H1 (cell line): ENCODE results near the gene CIB2. TPM values are rescaled to one million over a fixed set of nuclear protein-coding genes. Genes with fewer than 3 reads are reported as not detected.

ENCODE experiments used
- CTCF ChIA-PET: fragments of 300-600 bp; sonication (Branson Sonifier 250); formaldehyde crosslinking; loops from one replicate; lab custom pipeline; 2021; ENCODE audit not compliant: partially characterized antibody; lab: Charles Lee
- POLR2A ChIA-PET: fragments of 300-600 bp; sonication (Branson Sonifier 250); formaldehyde crosslinking; loops from one replicate; lab custom pipeline; 2021; ENCODE audit warnings: inconsistent platforms; ENCODE audit not compliant: partially characterized antibody; lab: Charles Lee
- DNase-seq, 2 experiments: peaks; one replicate each; pipeline versions ENCODE4 v3.0.0 to v3.0.0-alpha.2; 2010 to 2022; ENCODE audit warnings: low spot score in 2 of 2, low read depth in 1 of 2, mixed read lengths in 1 of 2
- FAIRE-seq: peaks from 2 replicates; lab custom pipeline; 2011; peaks lifted over from hg19 to GRCh38; lab: Jason Lieb, UNC
- H2AFZ ChIP-seq: 2 replicates; pipeline ENCODE4 v1.8.1; 2012; ENCODE audit warnings: low read length, inconsistent platforms
- H2AK5ac ChIP-seq: 2 replicates; pipeline ENCODE4 v1.6.1; 2013; ENCODE audit warnings: low read depth, low read length
- H2BK120ac ChIP-seq: replicated peaks from 2 replicates; pipeline ENCODE3; 2013; ENCODE audit warnings: low read depth, low read length, inconsistent platforms
- H2BK12ac ChIP-seq: 2 replicates; pipeline ENCODE4 v1.6.1; 2013; ENCODE audit warnings: low read depth, low read length
- H2BK15ac ChIP-seq: 2 replicates; pipeline ENCODE4 v1.6.1; 2013; ENCODE audit warnings: low read length
- H2BK20ac ChIP-seq: 2 replicates; pipeline ENCODE4 v1.6.1; 2013; ENCODE audit warnings: low read length
- H2BK5ac ChIP-seq: 2 replicates; pipeline ENCODE4 v1.6.1; 2013; ENCODE audit warnings: low read depth, low read length
- H3K14ac ChIP-seq: 2 replicates; pipeline ENCODE4 v1.6.1; 2013; ENCODE audit warnings: inconsistent platforms; ENCODE audit not compliant: insufficient read length
- H3K18ac ChIP-seq: 2 replicates; pipeline ENCODE4 v1.6.1; 2013; ENCODE audit warnings: low read length; ENCODE audit errors: extremely low read depth
- H3K23ac ChIP-seq: 2 replicates; pipeline ENCODE4 v1.6.1; 2013; ENCODE audit warnings: inconsistent platforms; ENCODE audit not compliant: insufficient read length
- H3K23me2 ChIP-seq: 2 replicates; pipeline ENCODE4 v1.6.1; 2013; ENCODE audit warnings: low read depth, low read length
- H3K27ac ChIP-seq: 2 replicates; pipeline ENCODE4 v1.6.1; 2011; ENCODE audit warnings: low read depth, low read length, inconsistent platforms
- H3K27me3 ChIP-seq, 4 experiments: replicated peaks in 1 of 4; 1 replicate in 1 of 4; 2 replicates in 3 of 4; pipeline versions ENCODE4 v1.6.1 to v1.8.1; 2011 to 2013; ENCODE audit warnings: low read length in 3 of 4, mild to moderate bottlenecking in 3 of 4, inconsistent platforms in 2 of 4, mixed read lengths in 2 of 4, moderate library complexity in 1 of 4; ENCODE audit not compliant: control insufficient read depth in 3 of 4, insufficient read depth in 3 of 4; ENCODE audit errors: extremely low read depth in 1 of 4
- H3K36me3 ChIP-seq, 4 experiments: 2 replicates each; pipeline versions ENCODE4 v1.6.1 to v1.8.1; 2011 to 2013; ENCODE audit warnings: mild to moderate bottlenecking in 4 of 4, low read length in 3 of 4, moderate library complexity in 2 of 4, control low read depth in 1 of 4, inconsistent platforms in 1 of 4; ENCODE audit not compliant: insufficient read depth in 4 of 4, control insufficient read depth in 2 of 4
- H3K4ac ChIP-seq: replicated peaks from 2 replicates; pipeline ENCODE3; 2013; ENCODE audit warnings: low read length, low read depth, mixed read lengths, inconsistent platforms; ENCODE audit not compliant: insufficient read length
- H3K4me1 ChIP-seq, 4 experiments: replicated peaks in 1 of 4; 1 replicate in 1 of 4; 2 replicates in 3 of 4; pipeline versions ENCODE4 v1.6.1 to v1.8.1; 2011 to 2013; ENCODE audit warnings: low read length in 3 of 4, inconsistent platforms in 2 of 4, mixed read lengths in 1 of 4; ENCODE audit not compliant: insufficient read depth in 4 of 4, control insufficient read depth in 3 of 4
- H3K4me2 ChIP-seq, 2 experiments: 2 replicates each; pipeline versions ENCODE4 v1.6.1 to v1.8.1; 2011 to 2013; ENCODE audit warnings: low read depth in 2 of 2, low read length in 2 of 2, control low read depth in 1 of 2, inconsistent platforms in 1 of 2, mild to moderate bottlenecking in 1 of 2; ENCODE audit not compliant: insufficient read depth in 1 of 2
- H3K4me3 ChIP-seq, 4 experiments: fragments of 200-600, 300-600 bp in 1 of 4; sonication (generic), shearing (Covaris generic), sonication (Bioruptor Twin) in 1 of 4; 2 replicates each; pipeline versions ENCODE4 v1.5.1 to v1.8.1; 2011 to 2016; ENCODE audit warnings: low read length in 4 of 4, low read depth in 3 of 4, control low read depth in 2 of 4, inconsistent platforms in 2 of 4, mild to moderate bottlenecking in 2 of 4, mixed read lengths in 1 of 4, moderate library complexity in 1 of 4; ENCODE audit not compliant: insufficient read depth in 2 of 4; ENCODE audit errors: extremely low read depth in 1 of 4
- H3K56ac ChIP-seq: replicated peaks from 2 replicates; pipeline ENCODE3; 2013; ENCODE audit warnings: low read depth, mild to moderate bottlenecking, mixed read lengths, low read length, inconsistent platforms; ENCODE audit not compliant: insufficient read length
- H3K79me1 ChIP-seq: 2 replicates; pipeline ENCODE4 v1.6.1; 2013; ENCODE audit warnings: low read depth, low read length, control low read depth
- H3K79me2 ChIP-seq, 2 experiments: 2 replicates each; pipeline versions ENCODE4 v1.6.1 to v1.8.1; 2012 to 2013; ENCODE audit warnings: low read length in 2 of 2, mild to moderate bottlenecking in 2 of 2, inconsistent platforms in 1 of 2; ENCODE audit not compliant: insufficient read depth in 2 of 2, control insufficient read depth in 1 of 2
- H3K9ac ChIP-seq, 4 experiments: replicated peaks in 1 of 4; 1 replicate in 1 of 4; 2 replicates in 3 of 4; pipeline versions ENCODE4 v1.6.1 to v1.8.1; 2011 to 2013; ENCODE audit warnings: low read depth in 3 of 4, low read length in 3 of 4, control low read depth in 2 of 4, mild to moderate bottlenecking in 2 of 4, moderate library complexity in 2 of 4, inconsistent platforms in 1 of 4; ENCODE audit errors: extremely low read depth in 1 of 4
- H3K9me3 ChIP-seq, 2 experiments: 2 replicates each; pipeline versions ENCODE4 v1.6.1 to v1.8.1; 2012 to 2013; ENCODE audit warnings: mild to moderate bottlenecking in 2 of 2, moderate library complexity in 2 of 2, control low read depth in 1 of 2, inconsistent platforms in 1 of 2, low read depth in 1 of 2, low read length in 1 of 2, mixed read lengths in 1 of 2; ENCODE audit not compliant: insufficient read depth in 2 of 2
- H4K20me1 ChIP-seq, 2 experiments: replicated peaks in 1 of 2; 2 replicates each; pipeline versions ENCODE3 to v1.8.1; 2011 to 2013; ENCODE audit warnings: inconsistent platforms in 2 of 2, low read length in 2 of 2, mild to moderate bottlenecking in 1 of 2; ENCODE audit not compliant: insufficient read depth in 2 of 2, control insufficient read depth in 1 of 2
- H4K5ac ChIP-seq: 2 replicates; pipeline ENCODE4 v1.6.1; 2013; ENCODE audit warnings: low read length, low read depth, mixed read lengths, inconsistent platforms; ENCODE audit not compliant: insufficient read length
- H4K8ac ChIP-seq: 2 replicates; pipeline ENCODE4 v1.8.0; 2013; ENCODE audit warnings: mild to moderate bottlenecking, moderate library complexity, low read length, inconsistent platforms; ENCODE audit not compliant: insufficient read depth; ENCODE audit errors: extremely low read depth
- H4K91ac ChIP-seq: replicated peaks from 2 replicates; pipeline ENCODE3; 2013; ENCODE audit warnings: low read length, mixed read lengths, inconsistent platforms; ENCODE audit not compliant: insufficient read length
- CBX5 ChIP-seq: fragments of 300-800, 300-1000 bp; sonication (generic); IDR thresholded peaks from 2 replicates; pipeline ENCODE4 v1.7.1; 2016; ENCODE audit warnings: antibody characterized with exemption, low read length, low read depth
- EZH2 ChIP-seq: fragments of 200-600 bp; sonication (generic); IDR thresholded peaks from 2 replicates; pipeline ENCODE4 v1.7.1; 2012; ENCODE audit warnings: low read depth, mild to moderate bottlenecking, moderate library complexity, low read length, inconsistent platforms; ENCODE audit not compliant: severe bottlenecking
- JUN ChIP-seq: IDR thresholded peaks from 2 replicates; pipeline ENCODE4 v1.6.1; 2011; ENCODE audit warnings: low read depth, mild to moderate bottlenecking, improper control_type of control experiment, low read length
- PHF8 ChIP-seq: fragments of 200-600 bp; sonication (generic); conservative IDR thresholded peaks from 2 replicates; pipeline ENCODE4 v1.7.1; 2012; ENCODE audit warnings: low read depth, mild to moderate bottlenecking, inconsistent platforms, low read length, moderate library complexity
- RAD21 ChIP-seq, 2 experiments: IDR thresholded peaks in 1 of 2; conservative IDR thresholded peaks in 1 of 2; 2 replicates each; pipeline ENCODE4 v1.6.1; 2011; ENCODE audit warnings: low read depth in 2 of 2, low read length in 2 of 2, improper control_type of control experiment in 1 of 2, inconsistent platforms in 1 of 2, mild to moderate bottlenecking in 1 of 2, moderate library complexity in 1 of 2
- RNF2 ChIP-seq: fragments of 200-900, 300-1000 bp; sonication (generic); IDR thresholded peaks from 2 replicates; pipeline ENCODE4 v1.7.1; 2016; ENCODE audit warnings: borderline replicate concordance, low read depth, mild to moderate bottlenecking, antibody characterized with exemption, low read length; ENCODE audit not compliant: poor library complexity, severe bottlenecking; ENCODE audit errors: missing control alignments
- RXRA ChIP-seq: IDR thresholded peaks from 2 replicates; pipeline ENCODE4 v1.6.1; 2011; ENCODE audit warnings: low read depth, mild to moderate bottlenecking, low read length, moderate library complexity; ENCODE audit not compliant: insufficient read depth
- SAP30 ChIP-seq: fragments of 300-600 bp; sonication (generic); IDR thresholded peaks from 2 replicates; pipeline ENCODE4 v1.7.1; 2012; ENCODE audit warnings: low read length, moderate library complexity, mild to moderate bottlenecking, inconsistent platforms; ENCODE audit not compliant: insufficient read depth, insufficient replicate concordance
- TBP ChIP-seq: IDR thresholded peaks from 2 replicates; pipeline ENCODE4 v1.6.1; 2011; ENCODE audit warnings: low read depth, low read length, improper control_type of control experiment
- TEAD4 ChIP-seq: IDR thresholded peaks from 2 replicates; pipeline ENCODE4 v1.6.1; 2012; ENCODE audit warnings: low read depth, low read length, inconsistent platforms, mixed read lengths
- WGBS, 2 experiments: shearing (Covaris generic) in 1 of 2; methylation state at CpG; one replicate each; pipeline versions ENCODE4 v1.1.6 to v1.1.7; 2013 to 2015; ENCODE audit warnings: low lambda C conversion rate in 2 of 2, mixed read lengths in 2 of 2, inconsistent platforms in 1 of 2, low coverage in 1 of 2, missing lambda C conversion rate in 1 of 2; ENCODE audit not compliant: insufficient replicate concordance in 2 of 2, insufficient coverage in 1 of 2, insufficient read length in 1 of 2; ENCODE audit errors: extremely low coverage in 1 of 2, missing lambda C conversion rate in 1 of 2; 5-methylcytosine and 5-hydroxymethylcytosine counted together
- polyA plus RNA-seq, 7 experiments: library from polyadenylated mRNA; depleted of rRNA in 3 of 7; stranded (reverse) in 5 of 7; unstranded in 2 of 7; fragments of >200 nt in 5 of 7; fragments of 200-250 nt in 2 of 7; gene quantifications; 1 replicate in 5 of 7; 2 replicates in 1 of 7; 4 replicates in 1 of 7; pipeline versions ENCODE4 v1.2.1 to v1.2.3, GENCODE V29; 2011 to 2013; ENCODE audit warnings: missing spikeins in 2 of 7, mixed read lengths in 2 of 7
- total RNA-seq: library from RNA; stranded (reverse); fragmentation: NEBNext Ultra II Directional; extraction: Animal tissue kit (Norgen Biotek cat#: 25700); gene quantifications from 2 replicates; pipeline ENCODE4 v1.2.1, GENCODE V29; 2021
- TF ChIP-seq, protein P1 (sequence below): IDR thresholded peaks from 2 replicates; pipeline ENCODE4 v1.6.1; 2012; ENCODE audit warnings: low read length, inconsistent platforms

The CIB2 gene
- total and polyA plus RNA-seq, 2 of the 8 experiments (the other 6 are each of a cell fraction or from before 2014, with no cell fraction given), result 41.5 to 45.8 TPM

DNA sequence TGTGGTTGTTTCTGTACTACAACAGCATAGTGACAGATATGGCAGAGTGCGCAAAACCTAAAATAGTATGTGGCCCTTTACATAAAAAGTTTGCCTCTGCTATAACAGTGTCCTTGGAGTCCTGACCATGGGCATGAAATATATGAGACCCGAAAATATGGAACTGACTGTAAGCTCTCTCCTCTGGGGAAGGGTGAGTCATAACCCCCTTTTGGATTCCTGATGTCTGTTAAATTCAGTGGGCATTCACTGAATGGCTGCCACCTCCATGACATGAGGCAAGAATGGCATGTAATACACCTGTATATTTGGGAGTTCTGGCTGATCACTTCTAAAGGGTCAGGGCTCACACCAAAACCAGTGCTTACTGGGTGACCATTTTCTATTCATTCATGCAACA is 59.9 kb downstream of the CIB2 start:
- Histone ChIP-seq H2BK120ac (no peak overlapping the region), H3K79me1 (peaks cover 8% of the 10 kb centered on the region), H4K20me1 (peaks cover 0 to 7% of the 10 kb centered on the region in 2 experiments), H3K23ac (no peak overlapping the region), H2BK20ac (no peak overlapping the region), H3K9me3 (no peaks in the 10 kb centered on the region), H2AK5ac (no peak overlapping the region), H3K14ac (no peak overlapping the region), H3K4ac (no peak overlapping the region), H4K5ac (no peak overlapping the region), H3K18ac (no peak overlapping the region), H3K9ac (no peak overlapping the region; a peak in 2 of 7 replicates), H3K27ac (no peak overlapping the region), H4K8ac (no peak overlapping the region), H3K23me2 (no peaks in the 10 kb centered on the region; the same call in 1 of the 2 replicates), H3K56ac (no peak overlapping the region), H2AFZ (no peak overlapping the region), H2BK15ac (no peak overlapping the region), H2BK5ac (no peak overlapping the region), H3K27me3 (no peaks in the 10 kb centered on the region), H3K4me1 (peaks cover 10 to 28% (median 20%) of the 10 kb centered on the region in 4 experiments), H3K36me3 (no peaks in the 10 kb centered on the region), H3K4me3 (no peak overlapping the region), H2BK12ac (no peak overlapping the region), H3K4me2 (no peak overlapping the region), H4K91ac (no peak overlapping the region), H3K79me2 (peaks cover 3 to 37% of the 10 kb centered on the region in 2 experiments; a peak in 3 of 4 replicates)
- ChIA-PET POLR2A (interaction anchor here (0.9 to 1.0 kb wide), 2 partner anchors 12 to 15 kb away, joined by 3 read pairs; no protein-coding TSS in a partner anchor), CTCF (interaction anchor here (0.6 to 3.5 kb wide), 9 partner anchors 12 to 822 kb away, joined by 3 to 16 read pairs (median 4); no protein-coding TSS in a partner anchor)
- WGBS, 2 experiments, result 50% methylated on average over 2 of the region's 2 CpGs; no CpG with 5 or more reads in 1 of the 2 experiments
- DNase-seq, result no peak
- FAIRE-seq, result no peak
- TF ChIP-seq TEAD4 (no peak), PHF8 (no peak), RAD21 (IDR thresholded peaks at IDR 0.05 in 1 of 2, conservative IDR thresholded peaks at IDR 0.05 in 1 of 2; ENCODE audit: low read depth in 2 of 2, low read length in 2 of 2) (no peak), SAP30 (no peak), EZH2 (no peak), TBP (no peak), CBX5 (no peak), RXRA (no peak), RNF2 (no peak), JUN (no peak)
- TF ChIP-seq, protein P1, sequence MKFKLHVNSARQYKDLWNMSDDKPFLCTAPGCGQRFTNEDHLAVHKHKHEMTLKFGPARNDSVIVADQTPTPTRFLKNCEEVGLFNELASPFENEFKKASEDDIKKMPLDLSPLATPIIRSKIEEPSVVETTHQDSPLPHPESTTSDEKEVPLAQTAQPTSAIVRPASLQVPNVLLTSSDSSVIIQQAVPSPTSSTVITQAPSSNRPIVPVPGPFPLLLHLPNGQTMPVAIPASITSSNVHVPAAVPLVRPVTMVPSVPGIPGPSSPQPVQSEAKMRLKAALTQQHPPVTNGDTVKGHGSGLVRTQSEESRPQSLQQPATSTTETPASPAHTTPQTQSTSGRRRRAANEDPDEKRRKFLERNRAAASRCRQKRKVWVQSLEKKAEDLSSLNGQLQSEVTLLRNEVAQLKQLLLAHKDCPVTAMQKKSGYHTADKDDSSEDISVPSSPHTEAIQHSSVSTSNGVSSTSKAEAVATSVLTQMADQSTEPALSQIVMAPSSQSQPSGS, result no peak
